Hepatocyte (in vitro differentiated cells): ENCODE data around the gene EPHX1. TPM values are rescaled to one million over a fixed set of nuclear protein-coding genes. Genes with fewer than 3 reads are reported as not detected.
A peak's percentile ranks its signal among the peaks of the same experiment; 100 is the strongest.

Source experiments
- DNase-seq: peaks from one replicate; pipeline ENCODE4 v3.0.0-alpha.2; 2016; ENCODE audit warnings: low spot score
- H2AFZ ChIP-seq: fragments of 200-600 bp; sonication (generic); 2 replicates; pipeline ENCODE4 v1.6.0; 2016; ENCODE audit warnings: antibody characterized with exemption, mild to moderate bottlenecking
- H3K27ac ChIP-seq: fragments of 200-600 bp; sonication (generic); 2 replicates; pipeline ENCODE4 v1.5.1; 2016; ENCODE audit warnings: mild to moderate bottlenecking
- H3K27me3 ChIP-seq: fragments of 200-600 bp; sonication (generic); 2 replicates; pipeline ENCODE4 v1.6.1; 2016
- H3K36me3 ChIP-seq: fragments of 200-600 bp; sonication (generic); replicated peaks from 2 replicates; pipeline ENCODE4 v1.5.1; 2016; ENCODE audit warnings: low read depth; ENCODE audit not compliant: insufficient read depth
- H3K4me1 ChIP-seq: fragments of 200-600 bp; sonication (generic); 2 replicates; pipeline ENCODE4 v1.5.1; 2016; ENCODE audit warnings: mild to moderate bottlenecking, moderate library complexity; ENCODE audit not compliant: insufficient read depth
- H3K4me2 ChIP-seq: fragments of 200-600 bp; sonication (generic); 2 replicates; pipeline ENCODE4 v1.6.0; 2016
- H3K4me3 ChIP-seq: fragments of 200-600 bp; sonication (generic); 2 replicates; pipeline ENCODE4 v1.5.1; 2016; ENCODE audit warnings: mild to moderate bottlenecking
- H3K79me2 ChIP-seq: fragments of 200-600 bp; sonication (generic); 2 replicates; pipeline ENCODE4 v1.6.0; 2017; ENCODE audit warnings: mild to moderate bottlenecking
- H3K9me2 ChIP-seq: fragments of 200-600 bp; sonication (generic); replicated peaks from 2 replicates; pipeline ENCODE4 v1.6.0; 2017; ENCODE audit warnings: mild to moderate bottlenecking; ENCODE audit not compliant: insufficient read depth
- H3K9me3 ChIP-seq: fragments of 200-600 bp; sonication (generic); 2 replicates; pipeline ENCODE4 v1.5.1; 2016; ENCODE audit warnings: low read depth, mild to moderate bottlenecking
- H4K20me1 ChIP-seq: fragments of 200-600 bp; sonication (generic); 2 replicates; pipeline ENCODE4 v1.6.0; 2016; ENCODE audit warnings: mild to moderate bottlenecking; ENCODE audit not compliant: insufficient read depth, poor library complexity, severe bottlenecking
- CTCF ChIP-seq: fragments of 200-600 bp; sonication (generic); IDR thresholded peaks from 2 replicates; pipeline ENCODE4 v1.5.1; 2016; ENCODE audit warnings: antibody characterized with exemption, mild to moderate bottlenecking; ENCODE audit not compliant: poor library complexity
- EZH2 ChIP-seq: fragments of 200-600 bp; sonication (generic); IDR thresholded peaks from 2 replicates; pipeline ENCODE4 v1.6.1; 2016; ENCODE audit warnings: antibody characterized with exemption, mild to moderate bottlenecking, borderline replicate concordance
- EZH2phosphoT487 ChIP-seq: fragments of 200-600 bp; sonication (generic); IDR thresholded peaks from one replicate; pipeline ENCODE4 v1.6.1; 2018; ENCODE audit warnings: antibody characterized with exemption, mild to moderate bottlenecking, low read depth, moderate library complexity; ENCODE audit not compliant: unreplicated experiment, severe bottlenecking
- WGBS: methylation state at CpG from one replicate; pipeline ENCODE4 v1.1.6; 2016; ENCODE audit warnings: low lambda C conversion rate; ENCODE audit errors: missing lambda C conversion rate; 5-methylcytosine and 5-hydroxymethylcytosine counted together
- polyA plus RNA-seq: library from polyadenylated mRNA; unstranded; fragments of >200 nt; fragmentation: Nextera tagmentation; extraction: Ambion mirVana; gene quantifications from 2 replicates; pipeline ENCODE4 v1.2.1, GENCODE V29; 2016
- total RNA-seq: library from RNA; depleted of rRNA; stranded (reverse); fragments of >200 nt; gene quantifications from 2 replicates; pipeline ENCODE4 v1.2.3, GENCODE V29; 2014

The EPHX1 gene
- total and polyA plus RNA-seq, 2 experiments from 2014 or later: 133 to 138 TPM

- DNase-seq: no peak
- H3K4me3 ChIP-seq: no peak overlapping the region
- peaks cover 60% of the 10 kb centered on the region for H3K79me2 ChIP-seq
- no peaks in the 10 kb centered on the region for H3K9me2 ChIP-seq
- no peaks in the 10 kb centered on the region for H3K9me3 ChIP-seq
- no peaks in the 10 kb centered on the region for H3K27me3 ChIP-seq
- H4K20me1 ChIP-seq: no peaks in the 10 kb centered on the region
- H2AFZ ChIP-seq: no peak overlapping the region
- H3K36me3 ChIP-seq: no peaks in the 10 kb centered on the region
- H3K4me2 ChIP-seq: peak overlapping the region; percentile 56
- H3K4me1 ChIP-seq: peaks cover 36% of the 10 kb centered on the region
- WGBS: 76% methylated on average over 8 of the region's 8 CpGs
- TF ChIP-seq EZH2 (no peak), EZH2phosphoT487 (no peak), CTCF (no peak)
- H3K27ac ChIP-seq: peak overlapping the region; percentile 90
Observed at GRCh38 chr1:225817611-225818061, 7.7 kb downstream of the EPHX1 start.

- 90% methylated on average over 7 of the region's 7 CpGs for WGBS
- peak overlapping the region; percentile 90 for H3K27ac ChIP-seq
- no peaks in the 10 kb centered on the region for H4K20me1 ChIP-seq
- peaks cover 54% of the 10 kb centered on the region for H3K79me2 ChIP-seq
- no peaks in the 10 kb centered on the region for H3K9me3 ChIP-seq
- H2AFZ ChIP-seq: no peak overlapping the region
- DNase-seq: no peak
- H3K4me3 ChIP-seq: no peak overlapping the region
- no peaks in the 10 kb centered on the region for H3K27me3 ChIP-seq
- H3K9me2 ChIP-seq: no peaks in the 10 kb centered on the region
- H3K36me3 ChIP-seq: no peaks in the 10 kb centered on the region
- TF ChIP-seq EZH2 (no peak), EZH2phosphoT487 (no peak), CTCF (no peak)
- H3K4me1 ChIP-seq: peaks cover 32% of the 10 kb centered on the region
- H3K4me2 ChIP-seq: no peak overlapping the region
Observed at GRCh38 chr1:225818229-225818628, 8.3 kb downstream of the EPHX1 start.

- no peak for DNase-seq
- 96% methylated on average over 12 of the region's 12 CpGs for WGBS
- no peaks in the 10 kb centered on the region for H3K9me3 ChIP-seq
- H3K9me2 ChIP-seq: no peaks in the 10 kb centered on the region
- no peak overlapping the region for H3K4me3 ChIP-seq
- no peak overlapping the region for H3K27ac ChIP-seq
- H3K79me2 ChIP-seq: peaks cover 46% of the 10 kb centered on the region
- no peak overlapping the region for H2AFZ ChIP-seq
- TF ChIP-seq CTCF: no peak
- no peak for TF ChIP-seq EZH2
- TF ChIP-seq EZH2phosphoT487: no peak
- H3K36me3 ChIP-seq: no peaks in the 10 kb centered on the region
- H3K4me2 ChIP-seq: no peak overlapping the region
- no peaks in the 10 kb centered on the region for H3K27me3 ChIP-seq
- H4K20me1 ChIP-seq: no peaks in the 10 kb centered on the region
- H3K4me1 ChIP-seq: peaks cover 25% of the 10 kb centered on the region
Observed at GRCh38 chr1:225819346-225820192, 9.6 kb downstream of the EPHX1 start.
